HK-2 (cell line): ENCODE results near the gene EFNA2.

Source experiments
- DNase-seq: peaks from one replicate; pipeline ENCODE4 v3.0.0-alpha.2; 2018; ENCODE audit not compliant: unreplicated experiment

EFNA2 gene

GRCh38 chr19:1272423-1273262 lies 13.0 kb upstream of the EFNA2 start:
- DNase-seq = no peak

- DNase-seq = no peak
Measured at GRCh38 chr19:1273263-1274041, 12.2 kb upstream of the EFNA2 start.

DNA sequence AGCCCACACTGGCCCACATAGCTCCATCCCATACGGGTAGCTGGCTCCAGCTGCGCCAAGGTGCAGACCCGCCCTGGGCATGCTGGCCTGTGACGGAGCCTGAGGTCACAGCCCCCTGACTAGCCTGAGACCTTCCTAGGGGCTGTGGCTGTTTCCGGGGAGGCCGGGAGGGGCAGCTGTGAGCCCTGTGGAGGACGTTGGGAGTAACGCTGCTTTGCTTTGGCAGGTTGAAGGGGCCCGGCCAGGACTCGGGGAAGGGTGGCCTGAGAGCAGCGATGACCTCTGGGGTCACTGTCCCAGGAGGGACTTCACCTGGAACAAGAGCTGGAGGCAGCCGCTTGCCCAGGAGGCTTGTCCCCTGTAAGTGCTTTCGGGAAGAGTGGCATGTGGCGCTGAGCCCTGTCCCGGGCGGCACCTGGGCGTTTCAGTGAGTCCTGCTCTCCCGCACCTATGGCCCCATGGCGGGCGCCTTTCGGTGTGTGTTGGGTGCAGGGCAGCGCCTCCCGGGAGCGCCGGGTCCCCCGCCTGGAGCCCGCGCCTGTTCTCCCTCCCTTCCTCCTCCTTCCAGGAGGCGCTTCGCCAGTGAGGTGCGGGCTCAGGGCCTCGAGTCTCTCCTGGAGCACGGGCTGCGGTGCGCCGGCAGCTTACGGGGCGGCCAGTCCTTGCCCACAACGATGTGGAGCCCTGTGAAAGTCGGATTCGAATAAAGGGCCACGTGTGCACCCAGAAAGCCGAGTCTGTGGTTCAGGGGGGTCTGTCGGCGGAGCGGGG lies 11.4 kb upstream of the EFNA2 start:
- DNase-seq = no peak

GRCh38 chr19:1274852-1275259 lies 10.8 kb upstream of the EFNA2 start:
- DNase-seq = no peak

- peak; percentile 98 for DNase-seq
Measured at GRCh38 chr19:1275260-1275975, 10.3 kb upstream of the EFNA2 start, which contains the start of gene FAM174C. TSS of gene FAM174C (plus strand) at chr19:1275530. CDS start at chr19:1275550, 20 bp downstream.

DNA sequence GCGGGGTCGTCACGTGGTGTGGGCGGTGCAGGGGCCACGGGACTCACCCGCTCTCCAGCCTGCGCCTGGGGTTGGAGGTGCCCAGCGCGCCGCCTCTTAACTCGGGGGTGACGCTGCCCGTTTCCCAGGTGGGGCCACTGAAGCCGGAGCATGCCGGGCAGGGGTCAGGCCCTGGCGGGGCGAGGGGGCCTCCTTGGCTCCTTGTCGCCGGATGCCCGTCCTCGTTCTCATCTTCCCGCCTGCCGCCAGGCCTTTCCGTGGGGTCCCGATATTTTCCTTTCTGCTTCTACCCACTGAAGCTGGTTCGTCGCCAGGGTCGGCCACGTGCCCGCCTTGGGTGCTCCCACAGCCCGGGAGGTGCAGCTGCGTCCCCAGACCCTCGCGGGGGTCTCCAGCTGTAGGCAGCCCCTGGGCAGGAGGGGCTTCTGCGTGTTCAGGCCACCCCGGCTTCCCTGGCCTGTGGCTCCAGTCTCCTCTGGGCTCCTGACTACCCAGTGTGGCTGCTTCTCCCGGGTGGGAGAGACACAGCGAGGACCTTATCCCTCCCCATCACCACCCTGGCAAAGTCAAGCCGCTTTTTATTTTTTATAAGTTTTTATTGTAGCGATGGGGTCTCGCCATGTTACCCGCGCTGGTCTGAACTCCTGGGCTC lies 9.6 kb upstream of the EFNA2 start:
- DNase-seq = no peak

- DNase-seq = no peak
Measured at GRCh38 chr19:1276628-1277022, 9.0 kb upstream of the EFNA2 start.

DNA sequence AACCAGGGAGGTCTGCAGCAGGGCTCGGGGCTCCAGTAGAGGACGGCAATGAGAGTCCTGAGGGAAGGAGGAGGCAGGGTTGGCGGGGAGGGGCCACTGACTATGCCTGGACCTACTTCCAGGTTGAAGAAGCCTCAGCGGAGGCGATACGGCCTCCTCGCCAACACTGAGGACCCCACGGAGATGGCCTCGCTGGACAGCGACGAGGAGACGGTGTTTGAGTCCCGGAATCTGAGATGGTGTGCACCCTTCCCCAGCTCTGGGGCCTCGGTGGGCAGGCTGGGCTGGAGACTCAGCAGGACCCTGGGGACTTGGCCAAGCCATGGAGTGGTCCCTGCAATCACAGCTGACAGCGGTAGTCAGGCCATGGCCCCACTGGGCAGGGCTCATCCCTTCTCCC lies 8.6 kb upstream of the EFNA2 start:
- no peak for DNase-seq

DNA sequence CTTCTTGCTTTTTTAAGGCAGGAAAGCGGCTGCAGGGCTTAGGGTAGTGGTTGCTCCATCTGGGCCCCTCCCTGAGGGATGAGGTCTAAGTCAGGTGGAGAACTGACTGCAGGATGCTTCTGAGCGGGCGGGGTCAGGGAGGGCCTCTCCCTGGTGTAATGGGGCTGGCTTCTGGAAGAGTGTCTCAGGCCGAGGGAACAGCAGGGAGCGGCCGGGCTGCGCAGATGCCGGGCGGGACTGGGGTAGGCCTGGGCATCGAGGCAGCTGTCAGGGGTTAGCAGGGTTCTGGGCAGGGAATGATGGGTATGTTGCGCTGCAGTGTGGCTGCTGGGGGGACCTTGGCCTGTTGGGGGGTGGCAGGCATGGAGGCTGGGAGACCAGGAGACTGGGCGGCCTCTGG lies 7.6 kb upstream of the EFNA2 start:
- DNase-seq = no peak

GRCh38 chr19:1278713-1279660 lies 6.7 kb upstream of the EFNA2 start:
- no peak for DNase-seq

- peak; percentile 89 for DNase-seq
Measured at GRCh38 chr19:1279782-1280341, 5.8 kb upstream of the EFNA2 start.

GRCh38 chr19:1280636-1281568 lies 4.8 kb upstream of the EFNA2 start:
- no peak for DNase-seq

GRCh38 chr19:1281569-1282287 lies 3.9 kb upstream of the EFNA2 start:
- no peak for DNase-seq

DNA sequence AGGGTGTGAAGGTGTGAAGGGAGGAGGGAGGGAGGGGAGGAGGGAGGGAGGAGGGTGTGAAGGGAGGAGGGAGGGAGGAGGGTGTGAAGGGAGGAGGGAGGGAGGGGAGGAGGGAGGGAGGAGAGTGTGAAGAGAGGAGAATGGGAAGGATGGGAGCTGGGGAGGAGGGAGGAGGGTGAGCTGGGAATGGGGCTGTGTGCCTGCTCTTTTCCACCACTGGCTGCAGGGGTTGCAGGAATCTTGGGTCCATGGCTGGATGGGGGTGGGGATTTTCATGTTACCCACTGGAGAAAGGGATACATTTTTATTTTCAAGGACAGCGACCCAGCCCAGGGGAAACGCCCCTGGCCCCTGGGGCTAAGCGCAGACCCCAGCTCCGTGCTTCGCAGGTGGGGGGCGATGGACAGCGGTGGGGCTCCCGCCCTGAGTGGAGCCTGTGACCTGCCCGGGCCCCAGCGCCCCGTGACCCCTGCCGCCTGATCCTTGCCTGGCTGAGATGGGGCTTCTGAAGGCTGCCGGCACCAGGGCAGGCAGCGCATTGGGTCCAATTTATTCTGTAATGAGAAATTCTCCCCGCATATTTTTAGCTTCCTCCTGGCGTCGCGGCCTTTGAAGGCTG lies 3.0 kb upstream of the EFNA2 start:
- DNase-seq = no peak

GRCh38 chr19:1283207-1283916 lies 2.3 kb upstream of the EFNA2 start:
- DNase-seq = no peak

GRCh38 chr19:1283917-1284292 lies 1.8 kb upstream of the EFNA2 start:
- DNase-seq = no peak
